Fibroblast of skin of back (primary cell): Measurements from ENCODE around the gene ZSWIM6.
"Not testable (repeated sequence)": the region's sequence is repeated elsewhere in the genome, so short reads cannot be mapped to it uniquely, and the experiment has no call there.

Experiments used
- DNase-seq: peaks from one replicate; pipeline ENCODE4 v3.0.0-alpha.2; 2013

The ZSWIM6 gene

DNA sequence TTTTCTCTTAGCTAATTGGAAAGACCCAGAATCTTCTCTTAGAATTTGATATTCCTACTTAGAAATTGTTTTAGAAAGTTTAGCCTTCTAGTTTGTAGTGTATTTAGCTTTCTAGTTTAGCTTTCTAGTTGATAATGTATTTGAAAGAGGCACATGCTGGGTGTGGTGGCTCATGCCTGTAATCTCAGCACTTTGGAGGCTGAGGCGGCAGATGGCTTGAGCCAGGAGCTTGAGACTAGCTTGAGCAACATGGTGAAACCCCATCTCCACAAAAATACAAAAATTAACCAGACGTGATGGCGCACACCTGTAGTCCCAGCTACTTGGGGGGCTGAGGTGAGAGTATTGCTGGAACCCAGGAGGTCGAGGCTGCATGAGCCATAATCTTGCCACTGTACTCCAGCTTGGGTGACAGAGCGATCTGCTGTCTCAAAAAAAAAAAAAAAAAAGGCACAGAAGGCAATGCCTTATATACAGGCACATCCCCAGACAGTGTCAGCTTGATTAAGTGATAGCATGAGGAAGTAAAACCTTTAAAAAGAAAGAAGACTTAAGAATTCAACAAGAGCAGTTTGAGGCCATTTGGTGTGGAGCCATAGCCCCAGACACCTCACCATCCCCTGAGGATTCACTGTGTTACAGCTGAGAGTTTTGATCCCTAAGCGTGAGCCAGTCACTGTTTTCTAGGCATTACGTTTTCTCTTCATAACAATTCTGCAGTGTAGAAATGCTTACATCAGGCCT lies 34.6 kb downstream of the ZSWIM6 start:
- no peak for DNase-seq

DNA sequence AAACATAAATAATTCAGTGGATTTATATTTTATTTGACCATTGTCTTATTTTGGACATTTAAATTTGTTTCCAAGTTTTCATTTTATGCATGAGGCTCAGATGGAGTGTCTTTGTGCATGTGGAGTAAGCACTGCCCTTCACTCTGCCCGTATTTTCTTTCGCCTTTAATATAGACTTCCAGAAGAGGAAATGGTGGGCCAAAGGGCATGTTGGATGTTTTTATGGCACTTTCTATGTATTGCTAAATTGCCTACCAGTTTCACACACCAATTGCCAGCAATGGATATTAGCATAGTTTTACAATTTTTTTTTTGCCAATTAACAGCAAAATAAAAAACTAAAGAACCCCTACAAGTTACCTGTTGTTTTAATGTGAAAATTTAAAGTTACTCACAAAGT lies 38.4 kb downstream of the ZSWIM6 start:
- no peak for DNase-seq

DNA sequence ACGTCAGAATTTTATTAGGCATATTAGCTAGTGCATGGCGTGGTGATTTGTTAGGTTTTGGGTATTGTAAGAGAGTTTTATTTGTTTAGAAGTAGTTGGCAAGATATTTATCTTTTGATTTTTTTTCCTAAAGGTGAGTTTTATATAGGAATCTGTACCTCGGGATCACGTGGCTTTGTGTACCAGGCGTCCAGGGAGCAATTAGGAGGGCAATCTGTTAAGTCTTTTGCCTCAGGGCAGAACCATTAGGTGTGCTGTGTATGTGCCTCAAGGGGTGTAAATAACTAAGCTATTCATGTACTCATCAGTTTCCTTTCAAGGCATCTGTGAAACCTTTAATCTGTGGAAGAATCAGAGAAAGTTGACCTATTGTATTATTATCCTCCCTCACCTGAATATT lies 39.4 kb downstream of the ZSWIM6 start:
- DNase-seq: no peak

DNA sequence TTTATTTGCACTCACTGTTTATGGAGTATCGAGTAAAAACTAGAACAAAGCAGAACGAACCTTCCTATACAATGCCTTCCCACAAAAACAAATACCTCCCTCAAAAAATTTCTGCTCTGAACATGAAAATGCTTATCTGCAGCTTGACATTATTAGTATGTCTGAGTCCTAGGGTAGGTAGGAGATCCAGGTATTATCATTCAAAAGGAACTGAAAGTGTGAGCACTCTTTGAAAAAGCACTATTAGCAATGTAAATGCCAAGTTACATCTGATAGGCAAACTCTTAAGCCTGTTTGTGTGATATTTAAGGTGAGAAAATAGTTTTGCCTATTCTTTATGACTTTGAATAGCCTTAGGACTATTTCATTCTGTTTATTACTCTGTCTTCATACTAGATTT lies 47.6 kb downstream of the ZSWIM6 start:
- no peak for DNase-seq

DNA sequence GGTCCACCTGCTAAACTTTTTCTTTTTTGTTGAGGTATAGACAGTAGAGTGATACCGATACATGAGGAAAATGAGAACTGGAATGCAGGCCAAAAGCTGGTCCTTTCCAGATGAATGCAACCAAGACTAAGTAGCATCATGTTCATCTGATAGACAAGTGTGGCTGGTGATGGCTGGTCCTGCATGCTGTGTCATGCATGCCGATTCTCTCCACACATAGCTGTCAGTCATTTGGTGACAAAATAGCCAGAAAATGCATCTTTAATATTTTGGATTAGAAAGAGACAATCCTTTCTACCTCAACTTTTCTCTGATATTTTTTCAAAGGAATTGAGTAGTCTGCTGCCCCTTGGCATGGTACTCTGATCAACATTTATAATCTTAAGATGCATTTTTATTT lies 49.9 kb downstream of the ZSWIM6 start:
- DNase-seq: no peak

DNA sequence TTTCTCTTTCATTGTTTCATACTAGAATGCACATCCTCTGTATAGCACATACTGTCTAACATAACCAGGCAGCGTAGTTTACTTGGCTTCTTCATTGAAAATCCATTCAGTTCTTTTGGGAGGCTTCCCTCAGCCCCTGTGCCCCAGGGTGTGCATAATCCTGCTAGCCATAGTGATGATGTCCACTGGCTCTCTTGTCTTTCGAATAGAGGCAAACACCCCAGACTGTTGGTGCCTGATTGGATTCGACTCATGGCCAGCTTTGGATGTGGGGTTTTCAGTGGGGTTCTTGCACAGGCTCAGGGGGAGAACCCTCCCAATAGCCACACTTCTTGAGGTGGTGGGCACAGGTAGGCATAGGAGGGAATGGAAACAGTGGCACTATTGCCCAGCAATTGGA lies 53.6 kb downstream of the ZSWIM6 start:
- no peak for DNase-seq

DNA sequence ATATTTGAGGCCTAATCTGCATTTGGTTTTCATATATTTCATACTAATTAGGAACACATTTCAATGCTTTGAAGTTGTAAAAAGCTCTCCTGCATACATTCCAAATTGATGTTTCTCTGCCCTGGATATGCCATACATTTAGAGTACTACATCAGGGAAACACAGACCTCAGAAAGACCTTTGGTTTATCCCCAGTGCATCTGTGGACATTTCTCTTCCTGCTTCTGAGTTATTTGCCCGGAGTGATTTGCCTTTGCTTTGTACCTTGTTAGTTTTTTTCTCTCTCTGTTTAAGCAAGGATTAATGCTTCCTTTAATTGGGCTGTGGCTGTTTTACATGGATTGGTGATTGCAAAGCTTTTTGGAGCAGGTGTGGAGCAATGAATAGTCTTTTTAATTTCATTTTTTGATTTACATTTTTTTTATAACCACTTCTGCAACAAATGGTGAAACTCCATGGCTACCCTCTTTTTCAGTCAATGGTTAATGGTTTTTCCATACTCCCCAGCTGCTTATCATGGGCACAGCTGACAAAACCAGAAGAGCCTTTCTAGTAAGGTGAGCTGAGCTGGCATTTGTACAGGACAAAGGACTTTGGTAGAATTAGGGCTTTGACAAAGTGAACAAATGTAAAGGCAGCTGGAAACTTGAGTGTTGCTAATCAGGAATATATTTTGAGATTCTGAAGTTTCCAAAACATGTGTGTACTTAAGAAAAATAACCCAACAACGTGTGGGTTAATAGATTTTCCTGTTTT lies 54.2 kb downstream of the ZSWIM6 start:
- DNase-seq: no peak

DNA sequence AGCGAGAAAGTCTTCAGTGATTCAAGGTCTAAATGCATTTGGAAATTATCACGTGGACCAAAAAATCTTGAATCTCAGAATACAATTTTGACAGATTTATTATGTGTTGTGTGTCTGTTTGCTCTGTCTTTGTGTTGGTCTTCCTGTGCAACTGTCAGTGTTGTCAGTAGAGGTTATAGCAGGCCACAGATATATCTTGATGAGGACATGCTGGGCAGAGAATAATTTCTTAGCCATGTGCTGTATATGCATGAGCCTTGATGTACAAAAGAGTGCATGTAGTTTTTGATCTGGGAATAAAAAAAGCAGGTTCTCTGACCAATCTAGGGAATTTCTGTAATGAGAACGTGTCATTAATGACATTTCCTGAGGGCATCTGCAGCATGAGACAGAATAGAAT lies 57.6 kb downstream of the ZSWIM6 start:
- DNase-seq: no peak

DNA sequence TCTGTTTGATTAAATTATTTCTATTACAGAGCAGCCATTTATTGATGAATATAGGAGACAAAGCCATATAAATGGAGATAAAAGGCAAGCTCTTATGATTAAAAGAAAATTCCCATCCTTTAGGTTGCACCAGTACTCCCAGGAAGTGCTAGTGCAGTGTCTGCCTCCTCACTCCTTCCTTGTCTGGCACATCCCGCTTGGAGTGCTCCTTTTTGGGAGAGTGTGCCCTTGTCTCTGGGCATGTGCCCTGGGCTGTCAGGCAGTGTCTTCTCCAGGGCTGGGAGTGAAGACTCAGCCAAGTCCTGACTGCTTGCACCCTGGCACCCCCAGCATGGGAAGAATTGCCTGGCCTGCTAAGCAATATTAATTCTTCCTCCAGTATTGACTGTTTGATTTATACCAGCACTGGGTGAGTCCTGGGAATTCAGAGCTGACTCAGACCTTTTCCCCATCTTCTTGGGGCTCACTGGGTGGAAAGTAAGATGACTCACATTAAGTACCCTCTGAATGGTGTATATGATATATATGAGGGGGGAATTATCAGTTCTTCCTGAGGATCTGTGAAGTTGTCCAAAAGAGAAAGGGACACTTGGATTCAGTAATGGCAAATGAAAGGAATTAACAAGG lies 62.1 kb downstream of the ZSWIM6 start:
- peak; percentile 24 for DNase-seq

DNA sequence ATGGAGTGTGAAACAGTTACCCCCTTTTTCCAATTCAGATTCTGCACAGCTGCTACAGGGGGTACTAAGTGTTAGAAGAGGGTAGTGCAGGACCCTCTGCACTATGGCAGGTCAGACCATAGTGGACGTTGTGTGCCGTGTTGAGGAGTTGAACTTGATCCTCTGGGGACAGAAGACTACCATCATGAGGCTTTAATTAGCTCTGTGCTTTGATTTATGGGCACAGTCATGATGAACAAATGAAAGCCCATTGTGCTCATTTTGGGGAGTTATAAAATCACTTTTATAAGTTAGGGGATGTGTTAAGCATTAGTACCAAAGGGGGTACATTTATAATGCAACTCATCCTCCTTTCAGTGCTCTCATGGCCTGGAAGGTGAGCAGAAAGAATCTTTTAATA lies 62.7 kb downstream of the ZSWIM6 start:
- DNase-seq: no peak

DNA sequence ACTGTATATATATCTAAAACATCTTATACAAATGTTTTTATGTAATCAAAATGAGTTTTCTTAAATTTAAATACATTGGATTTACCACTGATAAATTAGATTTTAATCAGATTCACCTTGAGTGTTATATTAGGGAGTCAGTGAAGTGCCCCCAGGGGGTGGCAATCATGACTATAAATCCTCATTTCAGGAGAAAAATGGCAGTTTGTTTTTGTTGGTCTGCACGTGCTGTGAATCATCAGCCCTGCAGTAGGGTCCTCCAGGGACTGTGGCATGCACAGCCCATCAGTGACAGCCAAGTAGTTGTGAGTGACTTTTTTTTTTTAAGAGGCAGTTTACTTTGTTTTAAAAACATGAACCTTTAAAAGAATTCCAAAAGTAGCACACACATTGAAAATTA lies 65.2 kb downstream of the ZSWIM6 start:
- DNase-seq: peak; percentile 67

DNA sequence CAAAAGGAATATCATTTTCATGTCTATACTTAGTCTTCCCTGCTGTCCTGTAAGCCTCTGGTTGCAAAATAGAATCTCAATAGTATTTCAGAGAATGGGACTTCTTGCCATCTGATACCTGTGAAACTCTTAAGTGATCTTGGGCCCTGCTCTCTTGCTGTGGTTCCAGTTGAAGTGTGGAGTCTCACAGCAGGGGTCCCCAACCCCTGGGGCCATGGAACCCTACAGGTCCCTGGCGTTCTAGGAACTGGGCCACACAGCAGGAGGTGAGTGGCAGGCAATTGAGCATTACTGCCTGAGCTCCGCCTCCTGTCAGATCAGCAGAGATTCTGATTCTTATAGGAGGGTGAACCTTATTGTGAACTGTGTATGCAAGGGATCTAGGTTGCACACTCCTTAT lies 65.9 kb downstream of the ZSWIM6 start:
- no peak for DNase-seq

DNA sequence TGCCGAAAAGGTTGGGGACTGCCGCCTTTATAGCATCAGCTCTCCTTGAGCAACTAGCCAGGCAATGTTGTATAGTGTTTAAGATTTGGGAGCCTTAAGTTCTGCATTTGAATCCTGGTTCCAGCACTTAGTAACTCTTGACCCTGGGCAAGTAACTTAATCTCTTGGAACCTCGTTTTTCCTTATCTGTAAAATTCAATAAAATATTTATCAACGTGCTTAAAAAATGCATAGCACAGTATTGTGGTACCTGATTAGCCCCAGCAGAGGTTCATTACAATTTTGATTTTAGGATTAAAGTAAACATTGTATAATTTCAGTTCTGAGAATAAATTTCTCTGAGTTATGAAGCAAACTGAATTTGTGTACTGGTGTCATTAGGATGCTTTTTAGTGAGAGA lies 66.4 kb downstream of the ZSWIM6 start:
- no peak for DNase-seq

DNA sequence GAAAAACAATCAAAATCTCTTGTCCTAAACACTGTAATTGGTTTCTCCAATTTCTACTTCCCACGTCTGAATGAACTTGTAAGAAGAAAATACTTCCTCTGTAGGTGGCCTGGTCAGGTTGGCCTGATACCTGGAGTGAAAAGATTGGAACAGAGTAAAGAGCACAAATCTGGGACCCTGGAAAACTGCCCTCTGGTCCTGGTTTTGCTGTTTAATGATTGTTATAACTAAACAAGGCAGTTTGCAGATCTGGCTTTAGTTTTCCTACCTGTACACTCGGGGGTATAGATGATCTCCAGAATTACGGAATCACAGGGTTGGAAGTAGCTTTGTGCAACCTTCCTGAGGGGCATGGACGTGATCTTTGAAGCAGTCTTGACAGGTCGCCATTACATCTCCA lies 67.6 kb downstream of the ZSWIM6 start:
- no peak for DNase-seq

DNA sequence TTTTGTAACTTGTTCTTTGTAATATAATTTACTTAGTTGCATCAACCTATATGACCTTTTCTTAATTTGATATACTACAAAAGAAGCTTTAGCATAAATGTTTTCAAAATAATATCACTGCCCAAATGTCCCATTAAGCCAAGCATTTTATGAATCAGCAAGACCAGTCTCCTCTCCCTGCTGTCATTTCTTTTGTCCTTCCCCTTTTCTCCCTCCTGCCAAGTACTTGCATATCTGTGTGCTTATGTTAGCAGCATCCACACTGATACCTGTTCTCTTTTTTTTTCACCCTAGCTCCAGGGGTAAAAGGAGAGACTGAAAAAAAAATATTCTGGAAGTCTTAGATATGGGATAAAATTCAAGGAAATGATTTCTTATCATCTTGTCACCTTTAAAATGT lies 69.7 kb downstream of the ZSWIM6 start:
- peak; percentile 61 for DNase-seq

DNA sequence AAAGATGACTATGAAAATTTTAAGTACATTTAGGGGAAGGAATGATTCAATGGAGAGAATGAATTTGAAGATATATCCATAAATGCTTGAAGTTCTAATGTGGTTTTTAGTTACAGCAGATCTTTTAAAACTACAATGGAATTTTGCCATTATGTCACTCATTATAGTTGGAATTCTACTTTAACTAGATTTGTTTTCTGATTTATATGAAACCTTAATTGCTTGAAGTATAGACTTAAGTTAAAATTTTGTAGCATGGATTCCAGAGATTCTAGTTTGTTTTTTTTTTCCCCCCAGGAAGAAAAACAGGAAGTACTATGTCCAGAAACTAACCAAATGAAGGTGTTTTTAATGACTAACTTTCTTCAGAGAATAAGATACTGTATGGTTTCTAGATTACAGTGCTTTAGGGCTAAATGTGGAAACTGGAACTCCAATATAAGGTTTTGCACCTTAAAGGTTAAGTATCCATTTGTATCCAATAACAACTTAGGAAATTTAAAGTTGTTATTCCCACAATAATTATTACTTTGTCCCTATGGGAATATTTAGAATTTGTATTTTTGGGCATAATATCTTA lies 70.3 kb downstream of the ZSWIM6 start:
- peak; percentile 9 for DNase-seq

DNA sequence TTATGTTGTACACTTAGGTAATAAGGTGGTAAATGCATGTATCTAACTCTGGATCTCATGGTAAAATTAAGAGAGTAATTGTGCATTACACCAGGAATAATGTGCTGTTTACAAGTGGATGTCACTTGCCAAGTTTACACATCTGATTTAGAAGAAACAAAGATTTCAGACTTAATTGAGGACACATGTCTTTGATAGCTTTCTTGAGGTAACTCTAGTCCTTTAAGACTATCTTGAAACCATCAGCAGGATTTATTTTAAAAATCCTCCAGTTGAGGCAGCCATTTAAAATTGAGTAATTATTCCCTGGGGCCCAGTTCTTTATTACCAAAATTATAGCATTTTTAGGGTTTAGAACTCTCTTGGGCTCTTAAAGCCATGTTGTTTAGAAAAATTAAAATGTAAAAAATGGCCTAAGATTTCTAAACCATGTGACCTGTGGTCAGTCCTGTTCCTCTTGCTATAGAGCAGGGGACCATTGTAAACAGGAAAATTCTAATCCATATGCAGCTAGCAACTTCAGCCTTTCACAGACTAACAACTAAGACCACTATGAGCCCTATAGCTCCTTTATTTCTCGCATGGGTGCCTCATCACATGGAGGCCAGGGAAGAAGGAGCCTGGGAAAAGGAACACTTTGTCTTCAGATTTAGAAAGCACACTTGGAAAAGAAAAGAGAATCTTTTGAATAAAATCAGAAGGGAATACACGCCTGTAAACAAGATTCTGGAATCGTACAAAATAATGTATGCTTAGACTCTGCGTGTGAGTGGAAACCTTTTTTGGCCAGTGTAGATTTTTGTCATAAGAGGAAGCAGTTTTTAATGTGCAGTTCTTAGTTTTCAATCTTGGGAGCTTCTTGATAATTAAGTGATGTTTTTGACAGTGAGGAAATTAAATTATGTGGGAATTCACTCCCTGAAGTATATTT lies 71.2 kb downstream of the ZSWIM6 start:
- no peak for DNase-seq

DNA sequence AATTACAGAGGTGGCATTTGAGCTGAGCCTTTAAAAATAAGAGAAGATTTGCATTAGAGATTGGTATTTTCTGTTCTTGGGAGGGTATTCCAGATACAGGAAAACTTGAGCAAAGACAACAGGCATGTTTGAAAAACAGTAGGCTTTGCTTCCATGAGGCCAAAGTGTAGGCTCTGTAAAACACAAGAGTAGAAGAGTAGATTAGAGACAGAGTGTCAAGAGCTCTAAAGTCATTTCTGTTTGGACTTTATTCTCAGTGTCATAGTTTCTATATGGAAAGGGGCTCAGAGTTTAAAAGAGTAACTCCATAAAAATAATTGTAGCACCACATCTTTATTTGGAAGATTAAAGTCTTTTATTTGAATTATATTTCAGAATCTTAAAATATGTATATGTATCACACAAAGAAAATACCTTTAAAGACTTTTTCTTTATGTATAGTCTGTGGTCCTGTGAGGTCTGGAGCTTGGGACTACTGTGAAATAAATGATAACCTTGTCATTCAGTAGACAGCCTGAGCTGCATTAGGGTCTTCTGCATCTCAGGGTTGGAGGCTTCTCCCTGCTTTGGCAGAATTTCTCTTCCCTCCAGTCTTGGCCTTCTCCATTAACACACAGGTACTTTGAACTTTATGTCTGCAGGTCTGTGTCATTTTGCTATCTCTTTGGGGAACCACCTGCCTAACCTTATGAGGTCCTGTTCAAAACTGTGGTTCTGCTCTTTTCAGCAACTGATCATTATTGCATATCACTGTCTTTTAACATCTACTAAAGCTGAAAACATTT lies 73.6 kb downstream of the ZSWIM6 start:
- DNase-seq: no peak

DNA sequence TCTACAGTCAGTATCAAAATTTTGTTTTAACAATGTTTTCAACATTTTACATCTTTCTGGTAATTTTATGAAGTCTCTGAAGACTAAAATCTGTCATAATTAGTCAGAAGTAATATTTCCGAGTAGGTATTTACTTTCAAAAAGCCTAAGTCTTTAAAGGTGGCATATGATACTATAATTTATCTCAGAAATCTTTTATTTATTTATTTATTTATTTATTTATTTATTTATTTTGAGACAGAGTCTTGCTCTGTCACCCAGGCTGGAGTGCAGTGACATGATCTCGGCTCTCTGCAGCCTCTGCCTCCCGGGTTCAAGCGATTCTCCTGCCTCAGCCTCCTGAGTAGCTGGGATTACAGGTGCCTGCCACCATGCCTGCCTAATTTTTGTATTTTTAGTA lies 74.4 kb downstream of the ZSWIM6 start:
- DNase-seq: not testable (repeated sequence)

DNA sequence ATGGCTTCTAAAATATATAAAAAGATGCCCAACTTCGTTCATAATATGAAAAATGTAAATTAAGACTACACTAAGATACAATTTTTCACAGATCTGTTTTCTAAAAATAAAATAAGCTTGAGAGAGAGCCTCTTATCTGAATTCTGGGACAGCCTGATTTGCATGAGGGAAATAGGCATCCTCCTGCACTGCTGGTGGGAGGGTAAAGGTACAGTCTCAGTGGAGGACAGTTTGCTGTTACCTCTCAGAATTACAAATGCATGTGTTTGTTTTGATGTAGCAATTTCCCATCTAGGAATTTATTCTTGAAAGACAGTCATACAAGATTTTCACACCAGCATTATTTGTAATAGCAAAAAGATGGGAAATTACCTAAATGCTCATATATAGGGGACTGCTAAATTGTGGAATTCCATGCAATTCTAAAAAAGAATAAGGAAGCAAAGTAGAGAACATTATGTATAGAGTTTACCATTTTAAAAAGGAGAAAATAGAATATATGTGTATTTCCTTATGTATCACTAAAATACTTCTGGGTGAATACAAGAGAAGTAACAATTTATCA lies 75.7 kb downstream of the ZSWIM6 start:
- no peak for DNase-seq

DNA sequence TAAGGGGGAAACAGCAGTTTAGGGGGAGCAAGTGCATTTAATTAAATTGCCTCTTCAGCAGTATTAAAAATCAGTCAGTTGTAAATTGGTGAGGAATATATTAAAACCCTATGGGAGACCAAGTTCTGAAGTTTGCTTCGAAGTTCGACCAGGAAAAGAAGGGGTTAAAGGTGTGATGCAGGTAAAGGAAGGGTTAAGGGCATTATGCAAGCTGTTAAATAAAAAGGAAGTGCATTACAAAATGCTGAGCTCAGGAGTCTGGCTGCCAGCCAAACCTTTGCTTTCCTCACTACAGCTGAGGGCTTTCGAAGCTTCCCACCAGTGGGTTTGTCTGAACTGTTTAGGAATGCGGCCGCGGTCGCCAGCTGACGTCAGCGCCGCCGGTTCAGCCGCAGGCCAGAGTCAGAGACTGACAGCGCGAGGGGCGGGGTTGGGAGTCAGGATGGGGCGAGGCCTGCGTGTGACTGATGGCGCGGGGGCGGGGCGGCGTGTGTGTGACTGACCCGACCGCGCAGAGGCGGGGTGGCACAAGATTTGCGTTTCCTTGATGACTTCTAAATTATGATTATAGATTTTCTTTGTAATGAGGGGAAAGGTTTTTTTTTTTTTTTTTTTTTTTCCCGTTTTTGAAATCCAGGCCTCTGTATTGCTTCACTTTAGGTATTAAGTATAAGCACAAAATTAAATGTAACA lies 76.6 kb downstream of the ZSWIM6 start:
- DNase-seq: peak; percentile 99
